Measurements from ENCODE around the gene TMEM255B.

DNA sequence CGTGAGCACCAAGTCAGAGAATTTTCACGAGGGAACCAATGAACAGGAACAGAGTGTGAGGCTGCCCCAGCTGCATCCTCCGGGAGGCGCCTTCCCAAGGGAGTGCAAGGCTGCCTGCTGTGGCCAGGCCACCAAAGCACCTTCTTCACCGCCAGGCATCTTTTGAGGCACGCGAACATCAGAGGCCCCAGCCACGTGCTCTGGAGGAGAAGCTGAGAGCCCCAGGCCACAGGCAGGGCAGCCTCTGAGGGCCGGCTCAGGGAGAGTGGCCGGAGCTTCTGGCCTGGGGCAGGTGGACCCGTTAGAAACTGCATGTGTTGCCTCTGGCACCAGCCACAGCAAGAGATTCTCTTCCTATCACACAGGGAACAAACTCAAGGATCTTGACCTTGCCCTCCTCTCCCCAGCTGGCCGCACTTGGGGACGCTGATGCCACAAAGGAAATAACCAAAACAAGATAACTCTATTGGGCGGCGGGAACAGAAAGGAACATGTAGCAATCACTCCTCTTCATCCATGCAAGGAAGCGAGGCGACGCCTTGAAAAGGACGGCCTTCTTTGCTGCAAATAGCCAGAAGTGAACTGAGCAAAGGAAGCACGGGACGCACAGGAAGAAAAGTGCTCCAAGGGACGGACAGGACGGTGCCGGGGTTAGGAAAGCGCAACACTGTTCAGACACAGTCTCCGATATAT is 85.0 kb downstream of the TMEM255B start:
- TF ChIP-seq, protein P1, sequence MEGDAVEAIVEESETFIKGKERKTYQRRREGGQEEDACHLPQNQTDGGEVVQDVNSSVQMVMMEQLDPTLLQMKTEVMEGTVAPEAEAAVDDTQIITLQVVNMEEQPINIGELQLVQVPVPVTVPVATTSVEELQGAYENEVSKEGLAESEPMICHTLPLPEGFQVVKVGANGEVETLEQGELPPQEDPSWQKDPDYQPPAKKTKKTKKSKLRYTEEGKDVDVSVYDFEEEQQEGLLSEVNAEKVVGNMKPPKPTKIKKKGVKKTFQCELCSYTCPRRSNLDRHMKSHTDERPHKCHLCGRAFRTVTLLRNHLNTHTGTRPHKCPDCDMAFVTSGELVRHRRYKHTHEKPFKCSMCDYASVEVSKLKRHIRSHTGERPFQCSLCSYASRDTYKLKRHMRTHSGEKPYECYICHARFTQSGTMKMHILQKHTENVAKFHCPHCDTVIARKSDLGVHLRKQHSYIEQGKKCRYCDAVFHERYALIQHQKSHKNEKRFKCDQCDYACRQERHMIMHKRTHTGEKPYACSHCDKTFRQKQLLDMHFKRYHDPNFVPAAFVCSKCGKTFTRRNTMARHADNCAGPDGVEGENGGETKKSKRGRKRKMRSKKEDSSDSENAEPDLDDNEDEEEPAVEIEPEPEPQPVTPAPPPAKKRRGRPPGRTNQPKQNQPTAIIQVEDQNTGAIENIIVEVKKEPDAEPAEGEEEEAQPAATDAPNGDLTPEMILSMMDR (IDR thresholded peaks at IDR 0.05) = no peak
- no peak for TF ChIP-seq POLR2A (IDR thresholded peaks at IDR 0.05)
- TF ChIP-seq EP300 (IDR thresholded peaks at IDR 0.05) = no peak
- TF ChIP-seq POLR2AphosphoS5 (IDR thresholded peaks at IDR 0.05) = peak in 1 of 2 donors; percentile 37

All from upper lobe of left lung (tissue), 4 donors.